SK-N-SH (cell line): Measurements from ENCODE around the gene TELO2. TPM values are rescaled to one million over a fixed set of nuclear protein-coding genes. Genes with fewer than 3 reads are reported as not detected.

Experiments used
- CTCF ChIA-PET: fragments of 300-600, 350-600 bp; formaldehyde crosslinking; extraction: SDS; loops from one replicate; lab custom pipeline; 2021; lab: Yijun Ruan, JAX
- POLR2A ChIA-PET: fragments of 350-600 bp; sonication (Branson Sonifier 250); formaldehyde crosslinking; extraction: SDS; loops from one replicate; lab custom pipeline; 2020; ENCODE audit warnings: antibody characterized with exemption, inconsistent platforms; lab: Yijun Ruan, JAX
- DNase-seq: peaks from one replicate; pipeline ENCODE4 v3.0.0; 2012
- H2AFZ ChIP-seq: fragments of 200-600 bp; sonication (generic); 2 replicates; pipeline ENCODE4 v1.8.1; 2016; ENCODE audit warnings: antibody characterized with exemption, mild to moderate bottlenecking, low read depth
- H3F3A ChIP-seq: fragments of 200-600 bp; sonication (generic); replicated peaks from 2 replicates; pipeline ENCODE3; 2016; ENCODE audit warnings: antibody characterized with exemption, mild to moderate bottlenecking; ENCODE audit not compliant: insufficient read depth
- H3K27ac ChIP-seq, 2 experiments: fragments of 200-500 bp in 1 of 2; fragments of 200-600 bp in 1 of 2; sonication (Bioruptor generic) in 1 of 2; sonication (generic), shearing (Covaris generic) in 1 of 2; 2 replicates each; pipeline versions ENCODE4 v1.5.1 to v1.6.1; 2014 to 2016; ENCODE audit warnings: low read depth in 2 of 2, inconsistent platforms in 1 of 2, low read length in 1 of 2, mild to moderate bottlenecking in 1 of 2, mixed read lengths in 1 of 2
- H3K27me3 ChIP-seq: fragments of 200-600 bp; sonication (generic), shearing (Covaris generic); 2 replicates; pipeline ENCODE4 v1.6.1; 2016; ENCODE audit warnings: mixed run types; ENCODE audit not compliant: insufficient read depth
- H3K36me3 ChIP-seq, 2 experiments: fragments of 200-500 bp in 1 of 2; fragments of 200-600 bp in 1 of 2; sonication (Bioruptor generic) in 1 of 2; sonication (generic) in 1 of 2; replicated peaks in 1 of 2; 2 replicates each; pipeline versions ENCODE3 to v1.5.1; 2014 to 2016; ENCODE audit warnings: low read length in 1 of 2, mild to moderate bottlenecking in 1 of 2; ENCODE audit not compliant: insufficient read depth in 2 of 2, control insufficient read depth in 1 of 2
- H3K4me1 ChIP-seq, 2 experiments: fragments of 200-500 bp in 1 of 2; fragments of 200-600 bp in 1 of 2; sonication (Bioruptor generic) in 1 of 2; sonication (generic), shearing (Covaris generic) in 1 of 2; 2 replicates each; pipeline versions ENCODE4 v1.5.1 to v1.6.1; 2014 to 2016; ENCODE audit warnings: low read depth in 1 of 2, low read length in 1 of 2, mixed run types in 1 of 2; ENCODE audit not compliant: insufficient read depth in 2 of 2, control insufficient read depth in 1 of 2
- H3K4me2 ChIP-seq: fragments of 200-600 bp; sonication (generic), shearing (Covaris generic); 2 replicates; pipeline ENCODE4 v1.6.1; 2017; ENCODE audit warnings: mixed run types
- H3K4me3 ChIP-seq, 2 experiments: fragments of 200-500 bp in 1 of 2; fragments of 200-600 bp in 1 of 2; sonication (Bioruptor generic) in 1 of 2; sonication (generic), shearing (Covaris generic) in 1 of 2; 2 replicates each; pipeline versions ENCODE4 v1.5.1 to v1.8.1; 2014 to 2016; ENCODE audit warnings: low read depth in 2 of 2, inconsistent platforms in 1 of 2, low read length in 1 of 2, mild to moderate bottlenecking in 1 of 2, mixed read lengths in 1 of 2, moderate library complexity in 1 of 2
- H3K79me2 ChIP-seq: fragments of 200-600 bp; sonication (generic); 2 replicates; pipeline ENCODE4 v1.8.1; 2017; ENCODE audit warnings: mild to moderate bottlenecking; ENCODE audit not compliant: insufficient read depth
- H3K9ac ChIP-seq: fragments of 200-600 bp; sonication (generic); 2 replicates; pipeline ENCODE4 v1.6.1; 2017; ENCODE audit warnings: mixed run types
- H3K9me2 ChIP-seq: fragments of 200-600 bp; sonication (generic); 2 replicates; pipeline ENCODE4 v1.6.1; 2017; ENCODE audit warnings: mixed run types
- H3K9me3 ChIP-seq: fragments of 200-600 bp; sonication (generic); 2 replicates; pipeline ENCODE4 v1.6.1; 2017; ENCODE audit warnings: mixed run types, mild to moderate bottlenecking, moderate library complexity
- H4K20me1 ChIP-seq: fragments of 200-600 bp; sonication (generic); 2 replicates; pipeline ENCODE4 v1.6.1; 2017; ENCODE audit warnings: mild to moderate bottlenecking, mixed run types; ENCODE audit not compliant: insufficient read depth
- ELF1 ChIP-seq: IDR thresholded peaks from 2 replicates; pipeline ENCODE4 v1.4.0; 2012
- EP300 ChIP-seq, 2 experiments: IDR thresholded peaks; 2 replicates each; pipeline versions ENCODE4 v1.4.0 to v1.6.1; 2012; ENCODE audit warnings: borderline replicate concordance in 1 of 2, low read depth in 1 of 2, low read length in 1 of 2
- FOXJ3 ChIP-seq: sonication (generic); formaldehyde crosslinking; IDR thresholded peaks from 2 replicates; pipeline ENCODE4 v1.5.1; 2020; ENCODE audit warnings: mild to moderate bottlenecking, missing genetic modification reagents
- JUND ChIP-seq: IDR thresholded peaks from 2 replicates; pipeline ENCODE4 v1.4.0; 2012
- MXI1 ChIP-seq: IDR thresholded peaks from 2 replicates; pipeline ENCODE4 v1.6.1; 2012; ENCODE audit warnings: mild to moderate bottlenecking, low read depth, low read length, improper control_type of control experiment
- NRF1 ChIP-seq: IDR thresholded peaks from 2 replicates; pipeline ENCODE4 v1.6.1; 2012; ENCODE audit warnings: low read depth, mild to moderate bottlenecking, low read length
- POLR2AphosphoS5 ChIP-seq: IDR thresholded peaks from 2 replicates; pipeline ENCODE4 v1.6.1; 2012; ENCODE audit warnings: low read depth, low read length
- RCOR1 ChIP-seq: fragments of 150-350 bp; IDR thresholded peaks from 2 replicates; pipeline ENCODE4 v1.6.1; 2017; ENCODE audit warnings: antibody characterized with exemption, low read length
- RFX5 ChIP-seq: IDR thresholded peaks from 2 replicates; pipeline ENCODE4 v1.6.1; 2012; ENCODE audit warnings: mild to moderate bottlenecking, improper control_type of control experiment, low read length
- SIN3A ChIP-seq: IDR thresholded peaks from 2 replicates; pipeline ENCODE4 v1.6.1; 2012; ENCODE audit warnings: low read depth, mild to moderate bottlenecking, low read length, moderate library complexity, borderline replicate concordance
- TAF1 ChIP-seq: IDR thresholded peaks from 2 replicates; pipeline ENCODE4 v1.6.1; 2012; ENCODE audit warnings: low read depth, mild to moderate bottlenecking, low read length, moderate library complexity, borderline replicate concordance
- TCF12 ChIP-seq: IDR thresholded peaks from 2 replicates; pipeline ENCODE4 v1.4.0; 2012
- USF2 ChIP-seq: fragments of 150-350 bp; IDR thresholded peaks from 2 replicates; pipeline ENCODE4 v1.6.1; 2017; ENCODE audit warnings: antibody characterized with exemption, low read length, low read depth, borderline replicate concordance
- WGBS: methylation state at CpG from one replicate; pipeline ENCODE4 v1.1.6; 2017; ENCODE audit warnings: low lambda C conversion rate; 5-methylcytosine and 5-hydroxymethylcytosine counted together
- polyA plus RNA-seq, 3 experiments: library from polyadenylated mRNA; depleted of rRNA; stranded (reverse); fragments of >200 nt; gene quantifications; 2 replicates each; pipeline ENCODE4 v1.2.3, GENCODE V29; 2012
- TF ChIP-seq, protein P1 (sequence below): IDR thresholded peaks from 2 replicates; pipeline ENCODE4; 2012
- TF ChIP-seq, protein P2 (sequence below): IDR thresholded peaks from 2 replicates; pipeline ENCODE4 v1.4.0; 2012; ENCODE audit warnings: low read depth, borderline replicate concordance
- TF ChIP-seq, protein P3 (sequence below): IDR thresholded peaks from 2 replicates; pipeline ENCODE4 v1.4.0; 2012; ENCODE audit warnings: low read depth, borderline replicate concordance
- TF ChIP-seq, protein P4 (sequence below): IDR thresholded peaks from 2 replicates; pipeline ENCODE4 v1.4.0; 2012; ENCODE audit warnings: low read depth

The TELO2 gene
- 19.1 and 24.2 TPM in 2 replicates for polyA plus RNA-seq (2012; rRNA removed)
- 4.1 and 7.9 TPM in 2 replicates for polyA plus RNA-seq (2012; cell fraction: cytosol; rRNA removed)
- 119 and 154 TPM in 2 replicates for polyA plus RNA-seq (2012; cell fraction: nucleus; rRNA removed)

DNA sequence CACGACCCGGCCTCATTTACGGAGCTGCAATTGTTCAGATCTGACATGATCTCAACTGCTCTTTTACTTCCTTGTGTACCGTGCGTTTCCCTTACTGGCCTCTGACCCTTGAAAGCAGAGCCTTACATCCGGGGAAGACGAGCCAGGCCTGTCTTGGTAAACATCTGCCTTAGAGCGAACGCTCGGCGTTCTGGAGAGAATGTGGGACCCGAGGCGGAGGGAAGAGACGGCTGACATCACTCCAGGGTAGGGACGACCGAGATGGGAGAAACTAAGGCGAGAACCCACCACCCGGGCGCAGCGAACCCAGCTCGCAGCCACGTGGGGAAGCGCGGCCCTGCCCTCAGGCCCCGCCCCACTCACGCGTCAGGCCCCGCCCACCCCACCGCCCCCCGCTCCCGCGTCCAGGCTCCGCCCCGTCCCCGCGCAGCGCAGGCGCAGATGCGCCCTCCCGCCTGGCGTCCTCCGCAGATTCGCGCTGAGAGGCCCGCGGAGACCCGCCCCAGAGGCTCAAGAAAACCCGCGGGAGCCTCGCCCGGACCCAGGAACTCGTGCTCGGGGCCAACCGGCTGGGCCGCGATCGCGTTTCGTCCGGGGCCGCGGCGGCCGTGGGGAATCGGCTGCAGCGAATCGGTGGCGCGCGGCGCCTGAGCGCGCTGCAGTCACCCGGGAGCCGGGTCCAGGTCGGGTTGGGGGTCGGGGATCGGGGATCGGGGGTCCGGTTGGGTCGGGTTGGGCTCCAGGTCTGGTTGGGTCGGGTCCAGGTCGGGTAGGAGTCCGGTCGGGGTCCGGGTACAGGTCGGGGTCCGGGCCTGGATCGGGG is at the start of gene TELO2:
TELO2 (plus strand) TSS at position 438 of the 823 bp plus-strand sequence. CDS start 922 bp downstream, outside the sequence.
- Histone ChIP-seq H3K27ac (peak within 1 kb of the TSS; percentile 20 to 71; a peak in 2 of 4 replicates), H4K20me1 (no peaks in the 10 kb centered on the region)

GRCh38 chr16:1443403-1443973 is 49.7 kb upstream of the TELO2 start:
- peaks cover 0 to 6% of the 10 kb centered on the region in 2 experiments for H3K36me3 ChIP-seq
- H4K20me1 ChIP-seq: no peaks in the 10 kb centered on the region
- no peaks in the 10 kb centered on the region for H3K27me3 ChIP-seq
- H3K4me1 ChIP-seq: no peaks in the 10 kb centered on the region
- no peak overlapping the region for H3K27ac ChIP-seq
- POLR2A ChIA-PET: interaction anchor here (1.4 kb wide), 1 partner anchor 22 kb away, joined by 6 read pairs; the partner anchor contains the start of gene UQCC4
- DNase-seq: no peak
- WGBS: 86% methylated on average over 30 of the region's 38 CpGs
- H3K4me3 ChIP-seq: no peak overlapping the region
- no peaks in the 10 kb centered on the region for H3F3A ChIP-seq
- H3K4me2 ChIP-seq: no peak overlapping the region
- no peaks in the 10 kb centered on the region for H3K9me2 ChIP-seq
- TF ChIP-seq RCOR1: no peak
- TF ChIP-seq, protein P1, sequence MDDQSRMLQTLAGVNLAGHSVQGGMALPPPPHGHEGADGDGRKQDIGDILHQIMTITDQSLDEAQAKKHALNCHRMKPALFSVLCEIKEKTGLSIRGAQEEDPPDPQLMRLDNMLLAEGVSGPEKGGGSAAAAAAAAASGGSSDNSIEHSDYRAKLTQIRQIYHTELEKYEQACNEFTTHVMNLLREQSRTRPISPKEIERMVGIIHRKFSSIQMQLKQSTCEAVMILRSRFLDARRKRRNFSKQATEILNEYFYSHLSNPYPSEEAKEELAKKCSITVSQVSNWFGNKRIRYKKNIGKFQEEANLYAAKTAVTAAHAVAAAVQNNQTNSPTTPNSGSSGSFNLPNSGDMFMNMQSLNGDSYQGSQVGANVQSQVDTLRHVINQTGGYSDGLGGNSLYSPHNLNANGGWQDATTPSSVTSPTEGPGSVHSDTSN: no peak
- TF ChIP-seq JUND: no peak
- TF ChIP-seq TCF12: no peak
- TF ChIP-seq, protein P2, sequence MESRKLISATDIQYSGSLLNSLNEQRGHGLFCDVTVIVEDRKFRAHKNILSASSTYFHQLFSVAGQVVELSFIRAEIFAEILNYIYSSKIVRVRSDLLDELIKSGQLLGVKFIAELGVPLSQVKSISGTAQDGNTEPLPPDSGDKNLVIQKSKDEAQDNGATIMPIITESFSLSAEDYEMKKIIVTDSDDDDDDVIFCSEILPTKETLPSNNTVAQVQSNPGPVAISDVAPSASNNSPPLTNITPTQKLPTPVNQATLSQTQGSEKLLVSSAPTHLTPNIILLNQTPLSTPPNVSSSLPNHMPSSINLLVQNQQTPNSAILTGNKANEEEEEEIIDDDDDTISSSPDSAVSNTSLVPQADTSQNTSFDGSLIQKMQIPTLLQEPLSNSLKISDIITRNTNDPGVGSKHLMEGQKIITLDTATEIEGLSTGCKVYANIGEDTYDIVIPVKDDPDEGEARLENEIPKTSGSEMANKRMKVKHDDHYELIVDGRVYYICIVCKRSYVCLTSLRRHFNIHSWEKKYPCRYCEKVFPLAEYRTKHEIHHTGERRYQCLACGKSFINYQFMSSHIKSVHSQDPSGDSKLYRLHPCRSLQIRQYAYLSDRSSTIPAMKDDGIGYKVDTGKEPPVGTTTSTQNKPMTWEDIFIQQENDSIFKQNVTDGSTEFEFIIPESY: no peak
- no peak overlapping the region for H2AFZ ChIP-seq
- H3K9me3 ChIP-seq: no peaks in the 10 kb centered on the region
- no peak overlapping the region for H3K9ac ChIP-seq
- no peaks in the 10 kb centered on the region for H3K79me2 ChIP-seq
- CTCF ChIA-PET: interaction anchor here (0.6 kb wide), 1 partner anchor 74 kb away, joined by 3 read pairs; no protein-coding TSS in a partner anchor

More for the DNA sequence above, at the start of gene TELO2:
- Histone ChIP-seq H3K9me2 (no peaks in the 10 kb centered on the region), H3K27me3 (no peaks in the 10 kb centered on the region), H3K9ac (peak within 1 kb of the TSS; percentile 85), H2AFZ (peak within 1 kb of the TSS; percentile 81; the same call in 1 of the 2 replicates), H3F3A (no peaks in the 10 kb centered on the region), H3K36me3 (peaks cover 0 to 28% of the 10 kb centered on the region in 2 experiments), H3K9me3 (no peaks in the 10 kb centered on the region), H3K79me2 (peaks cover 17% of the 10 kb centered on the region; the same call in 1 of the 2 replicates), H3K4me3 (peak within 1 kb of the TSS; percentile 78 to 83), H3K4me1 (peaks cover 0 to 17% of the 10 kb centered on the region in 2 experiments; a peak in 1 of 4 replicates)
- CTCF ChIA-PET: interaction anchor here (1.0 to 1.8 kb wide), 5 partner anchors 10 to 213 kb away, joined by 3 to 5 read pairs (median 3); partner anchors contain the start of gene MAPK8IP3
- 25% methylated on average over 23 of the region's 89 CpGs for WGBS
- peak; percentile 100 for DNase-seq
- POLR2A ChIA-PET: interaction anchor here (0.6 kb wide), 1 partner anchor 216 kb away, joined by 3 read pairs; no protein-coding TSS in a partner anchor
- TF ChIP-seq SIN3A (0 out of 2 replicates have a peak, but pooled peaks have one; percentile 37), TAF1 (peak; percentile 52), USF2 (0 out of 2 replicates have a peak, but pooled peaks have one; percentile 22), ELF1 (no peak), FOXJ3 (no peak), EP300 (IDR thresholded peaks at IDR 0.05; ENCODE audit: borderline replicate concordance in 1 of 2, low read depth in 1 of 2, low read length in 1 of 2) (peak; percentile 79 to 91; a peak in 3 of 4 replicates), RFX5 (no peak), NRF1 (peak; percentile 70), MXI1 (peak; percentile 87), POLR2AphosphoS5 (peak; percentile 45; the same call in 1 of the 2 replicates)
- TF ChIP-seq, protein P3, sequence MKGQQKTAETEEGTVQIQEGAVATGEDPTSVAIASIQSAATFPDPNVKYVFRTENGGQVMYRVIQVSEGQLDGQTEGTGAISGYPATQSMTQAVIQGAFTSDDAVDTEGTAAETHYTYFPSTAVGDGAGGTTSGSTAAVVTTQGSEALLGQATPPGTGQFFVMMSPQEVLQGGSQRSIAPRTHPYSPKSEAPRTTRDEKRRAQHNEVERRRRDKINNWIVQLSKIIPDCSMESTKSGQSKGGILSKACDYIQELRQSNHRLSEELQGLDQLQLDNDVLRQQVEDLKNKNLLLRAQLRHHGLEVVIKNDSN: peak; percentile 48; the same call in 1 of the 2 replicates
- TF ChIP-seq, protein P4, sequence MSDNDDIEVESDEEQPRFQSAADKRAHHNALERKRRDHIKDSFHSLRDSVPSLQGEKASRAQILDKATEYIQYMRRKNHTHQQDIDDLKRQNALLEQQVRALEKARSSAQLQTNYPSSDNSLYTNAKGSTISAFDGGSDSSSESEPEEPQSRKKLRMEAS: peak; percentile 95
- TF ChIP-seq, all 33 proteins: peak for 9
- peak within 1 kb of the TSS; percentile 95 for H3K4me2 ChIP-seq
